HEK293 (cell line): ENCODE results near the gene R3HDM4.

ENCODE experiments used
- CTCF ChIA-PET: fragments of 350-600 bp; formaldehyde crosslinking; extraction: SDS; loops from one replicate; lab custom pipeline; 2021; ENCODE audit warnings: antibody characterized with exemption; lab: Yijun Ruan, JAX
- POLR2A ChIA-PET: fragments of 300-600 bp; formaldehyde crosslinking; extraction: SDS; loops from one replicate; lab custom pipeline; 2020; ENCODE audit warnings: antibody characterized with exemption, inconsistent platforms; lab: Yijun Ruan, JAX
- H3K27ac ChIP-seq: fragments of 200-500 bp; sonication (Bioruptor generic); 2 replicates; pipeline ENCODE4 v1.5.1; 2014; ENCODE audit warnings: low read depth, low read length, control low read depth, inconsistent platforms; ENCODE audit errors: extremely low read depth
- H3K36me3 ChIP-seq, 2 experiments: fragments of 200-500 bp in 1 of 2; sonication (Bioruptor generic) in 1 of 2; 1 replicate in 1 of 2; 2 replicates in 1 of 2; pipeline ENCODE4 v1.5.1; 2014 to 2017; ENCODE audit warnings: inconsistent platforms in 2 of 2, low read length in 2 of 2; ENCODE audit not compliant: control insufficient read depth in 2 of 2, insufficient read depth in 1 of 2
- H3K4me1 ChIP-seq: fragments of 200-500 bp; sonication (Bioruptor generic); 2 replicates; pipeline ENCODE4 v1.5.1; 2014; ENCODE audit warnings: mild to moderate bottlenecking, low read length, inconsistent platforms; ENCODE audit not compliant: control insufficient read depth, insufficient read depth
- H3K4me3 ChIP-seq: 2 replicates; pipeline ENCODE4 v1.5.1; 2011; ENCODE audit warnings: low read depth, mild to moderate bottlenecking, control low read depth, low read length, moderate library complexity
- H3K9me3 ChIP-seq: fragments of 200-500 bp; sonication (Bioruptor generic); 2 replicates; pipeline ENCODE4 v1.5.1; 2014; ENCODE audit warnings: low read depth, low read length, inconsistent platforms; ENCODE audit not compliant: control insufficient read depth, insufficient read depth
- GLI2 ChIP-seq: fragments of 450-650 bp; formaldehyde crosslinking; IDR thresholded peaks from 2 replicates; pipeline ENCODE4; 2017; ENCODE audit warnings: missing biosample characterization, missing genetic modification characterization, low read depth, borderline replicate concordance
- KLF8 ChIP-seq: fragments of 450-650 bp; formaldehyde crosslinking; IDR thresholded peaks from 2 replicates; pipeline ENCODE4 v1.5.1; 2016; ENCODE audit warnings: missing biosample characterization, missing genetic modification characterization
- MZF1 ChIP-seq: fragments of 450-650 bp; formaldehyde crosslinking; IDR thresholded peaks from 2 replicates; pipeline ENCODE4 v1.5.1; 2017; ENCODE audit warnings: missing biosample characterization, missing genetic modification characterization, borderline replicate concordance
- ZNF274 ChIP-seq, 2 experiments: fragments of 200-500 bp in 1 of 2; fragments of 450-650 bp in 1 of 2; sonication (Bioruptor generic) in 1 of 2; formaldehyde crosslinking in 1 of 2; IDR thresholded peaks; 2 replicates each; pipeline versions ENCODE4 v1.5.1 to v1.6.1; 2014 to 2016; ENCODE audit warnings: borderline replicate concordance in 1 of 2, inconsistent platforms in 1 of 2, low read length in 1 of 2, missing biosample characterization in 1 of 2, missing genetic modification characterization in 1 of 2
- ZNF530 ChIP-seq: fragments of 450-650 bp; formaldehyde crosslinking; IDR thresholded peaks from 2 replicates; pipeline ENCODE4 v1.5.1; 2016; ENCODE audit warnings: low read depth, missing biosample characterization, missing genetic modification characterization
- ZNF792 ChIP-seq: fragments of 450-650 bp; formaldehyde crosslinking; IDR thresholded peaks from 2 replicates; pipeline ENCODE4 v1.5.1; 2016; ENCODE audit warnings: missing biosample characterization, missing genetic modification characterization
- TF ChIP-seq, protein P1 (sequence below): fragments of 450-650 bp; formaldehyde crosslinking; IDR thresholded peaks from 2 replicates; pipeline ENCODE4 v1.5.1; 2016; ENCODE audit warnings: missing biosample characterization, missing genetic modification characterization
- TF ChIP-seq, protein P2 (sequence below): fragments of 450-650 bp; formaldehyde crosslinking; IDR thresholded peaks from 2 replicates; pipeline ENCODE4 v1.5.1; 2016; ENCODE audit warnings: missing biosample characterization, missing genetic modification characterization
- TF ChIP-seq, protein P3 (sequence below): fragments of 450-650 bp; formaldehyde crosslinking; IDR thresholded peaks from 2 replicates; pipeline ENCODE4 v1.5.1; 2016; ENCODE audit warnings: missing biosample characterization, missing genetic modification characterization
- TF ChIP-seq, protein P4 (sequence below): fragments of 450-650 bp; formaldehyde crosslinking; IDR thresholded peaks from 2 replicates; pipeline ENCODE4 v1.5.1; 2016; ENCODE audit warnings: missing biosample characterization, missing genetic modification characterization
- TF ChIP-seq, protein P5 (sequence below): IDR thresholded peaks from 2 replicates; pipeline ENCODE4 v1.6.1; 2011; ENCODE audit warnings: mild to moderate bottlenecking, low read depth, low read length, borderline replicate concordance
- TF ChIP-seq, protein P6 (sequence below): fragments of 450-650 bp; formaldehyde crosslinking; IDR thresholded peaks from 2 replicates; pipeline ENCODE4 v1.5.1; 2016; ENCODE audit warnings: missing biosample characterization, missing genetic modification characterization

Gene R3HDM4

DNA sequence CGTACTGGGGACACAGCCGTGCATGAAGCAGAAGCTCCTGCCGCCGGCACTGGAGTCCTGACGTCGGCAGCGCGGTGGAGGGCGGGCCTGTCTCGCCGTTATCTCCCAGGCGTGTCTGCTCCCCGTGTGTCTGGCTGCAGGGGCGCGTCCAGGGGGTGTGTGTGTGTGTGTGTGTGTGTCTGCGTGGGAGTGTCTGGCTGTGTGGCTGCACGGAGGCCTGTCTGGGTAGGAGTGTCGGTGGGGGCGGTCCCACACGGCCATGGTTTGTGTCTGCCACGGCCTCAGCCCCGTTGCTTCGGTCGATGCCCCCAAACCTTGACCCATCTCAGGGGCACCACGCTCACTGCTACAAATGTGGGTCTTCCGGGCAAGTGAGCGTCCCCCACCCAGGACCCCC lies 31.1 kb upstream of the R3HDM4 start (continued):
- TF ChIP-seq, protein P1, sequence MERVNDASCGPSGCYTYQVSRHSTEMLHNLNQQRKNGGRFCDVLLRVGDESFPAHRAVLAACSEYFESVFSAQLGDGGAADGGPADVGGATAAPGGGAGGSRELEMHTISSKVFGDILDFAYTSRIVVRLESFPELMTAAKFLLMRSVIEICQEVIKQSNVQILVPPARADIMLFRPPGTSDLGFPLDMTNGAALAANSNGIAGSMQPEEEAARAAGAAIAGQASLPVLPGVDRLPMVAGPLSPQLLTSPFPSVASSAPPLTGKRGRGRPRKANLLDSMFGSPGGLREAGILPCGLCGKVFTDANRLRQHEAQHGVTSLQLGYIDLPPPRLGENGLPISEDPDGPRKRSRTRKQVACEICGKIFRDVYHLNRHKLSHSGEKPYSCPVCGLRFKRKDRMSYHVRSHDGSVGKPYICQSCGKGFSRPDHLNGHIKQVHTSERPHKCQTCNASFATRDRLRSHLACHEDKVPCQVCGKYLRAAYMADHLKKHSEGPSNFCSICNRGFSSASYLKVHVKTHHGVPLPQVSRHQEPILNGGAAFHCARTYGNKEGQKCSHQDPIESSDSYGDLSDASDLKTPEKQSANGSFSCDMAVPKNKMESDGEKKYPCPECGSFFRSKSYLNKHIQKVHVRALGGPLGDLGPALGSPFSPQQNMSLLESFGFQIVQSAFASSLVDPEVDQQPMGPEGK (tag by site-specific recombination), result 0 out of 2 replicates have a peak, but pooled peaks have one; percentile 11
- TF ChIP-seq, protein P2, sequence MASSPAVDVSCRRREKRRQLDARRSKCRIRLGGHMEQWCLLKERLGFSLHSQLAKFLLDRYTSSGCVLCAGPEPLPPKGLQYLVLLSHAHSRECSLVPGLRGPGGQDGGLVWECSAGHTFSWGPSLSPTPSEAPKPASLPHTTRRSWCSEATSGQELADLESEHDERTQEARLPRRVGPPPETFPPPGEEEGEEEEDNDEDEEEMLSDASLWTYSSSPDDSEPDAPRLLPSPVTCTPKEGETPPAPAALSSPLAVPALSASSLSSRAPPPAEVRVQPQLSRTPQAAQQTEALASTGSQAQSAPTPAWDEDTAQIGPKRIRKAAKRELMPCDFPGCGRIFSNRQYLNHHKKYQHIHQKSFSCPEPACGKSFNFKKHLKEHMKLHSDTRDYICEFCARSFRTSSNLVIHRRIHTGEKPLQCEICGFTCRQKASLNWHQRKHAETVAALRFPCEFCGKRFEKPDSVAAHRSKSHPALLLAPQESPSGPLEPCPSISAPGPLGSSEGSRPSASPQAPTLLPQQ (tag by site-specific recombination), result no peak
- TF ChIP-seq, protein P3, sequence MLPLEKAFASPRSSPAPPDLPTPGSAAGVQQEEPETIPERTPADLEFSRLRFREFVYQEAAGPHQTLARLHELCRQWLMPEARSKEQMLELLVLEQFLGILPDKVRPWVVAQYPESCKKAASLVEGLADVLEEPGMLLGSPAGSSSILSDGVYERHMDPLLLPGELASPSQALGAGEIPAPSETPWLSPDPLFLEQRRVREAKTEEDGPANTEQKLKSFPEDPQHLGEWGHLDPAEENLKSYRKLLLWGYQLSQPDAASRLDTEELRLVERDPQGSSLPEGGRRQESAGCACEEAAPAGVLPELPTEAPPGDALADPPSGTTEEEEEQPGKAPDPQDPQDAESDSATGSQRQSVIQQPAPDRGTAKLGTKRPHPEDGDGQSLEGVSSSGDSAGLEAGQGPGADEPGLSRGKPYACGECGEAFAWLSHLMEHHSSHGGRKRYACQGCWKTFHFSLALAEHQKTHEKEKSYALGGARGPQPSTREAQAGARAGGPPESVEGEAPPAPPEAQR (tag by site-specific recombination), result no peak
- TF ChIP-seq, protein P4, sequence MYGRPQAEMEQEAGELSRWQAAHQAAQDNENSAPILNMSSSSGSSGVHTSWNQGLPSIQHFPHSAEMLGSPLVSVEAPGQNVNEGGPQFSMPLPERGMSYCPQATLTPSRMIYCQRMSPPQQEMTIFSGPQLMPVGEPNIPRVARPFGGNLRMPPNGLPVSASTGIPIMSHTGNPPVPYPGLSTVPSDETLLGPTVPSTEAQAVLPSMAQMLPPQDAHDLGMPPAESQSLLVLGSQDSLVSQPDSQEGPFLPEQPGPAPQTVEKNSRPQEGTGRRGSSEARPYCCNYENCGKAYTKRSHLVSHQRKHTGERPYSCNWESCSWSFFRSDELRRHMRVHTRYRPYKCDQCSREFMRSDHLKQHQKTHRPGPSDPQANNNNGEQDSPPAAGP, result peak; percentile 91
- TF ChIP-seq MZF1 (tag by site-specific recombination), result no peak
- no peak for TF ChIP-seq GLI2 (tag by site-specific recombination)
- TF ChIP-seq ZNF274 (IDR thresholded peaks at IDR 0.05; ENCODE audit: low read length), result no peak
- TF ChIP-seq ZNF274 (tag by site-specific recombination; IDR thresholded peaks at IDR 0.05; ENCODE audit: borderline replicate concordance), result no peak
- TF ChIP-seq, all 188 proteins: peak for 12

DNA sequence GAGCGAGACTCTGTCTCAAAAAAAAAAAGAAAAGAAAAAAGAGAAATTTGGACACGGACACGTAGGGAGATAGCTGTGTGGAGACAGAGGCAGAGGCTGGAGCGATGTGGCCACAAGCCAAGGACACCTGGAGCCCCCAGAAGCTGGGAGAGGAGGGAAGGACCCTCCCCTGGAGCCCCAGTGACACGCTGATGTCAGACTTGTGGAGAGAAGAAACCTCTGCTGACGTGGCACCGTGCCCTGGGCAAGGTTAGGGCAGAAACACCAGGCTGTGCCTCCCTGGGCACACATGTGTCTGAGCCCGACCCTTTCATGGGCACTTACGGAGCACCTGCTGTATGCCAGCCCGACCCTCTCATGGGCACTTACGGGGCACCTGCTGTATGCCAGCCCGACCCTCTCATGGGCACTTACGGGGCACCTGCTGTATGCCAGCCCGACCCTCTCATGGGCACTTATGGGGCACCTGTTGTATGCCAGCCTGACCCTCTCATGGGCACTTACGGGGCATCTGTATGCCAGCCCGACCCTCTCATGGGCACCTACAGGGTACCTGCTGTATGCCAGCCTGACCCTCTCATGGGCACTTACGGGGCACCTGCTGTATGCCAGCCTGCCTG lies 30.6 kb upstream of the R3HDM4 start:
- TF ChIP-seq KLF8 (tag by site-specific recombination), result 0 out of 2 replicates have a peak, but pooled peaks have one; percentile 20
- peak; percentile 78; the same call in 1 of the 2 replicates for TF ChIP-seq ZNF792 (tag by site-specific recombination)
- TF ChIP-seq, protein P5, sequence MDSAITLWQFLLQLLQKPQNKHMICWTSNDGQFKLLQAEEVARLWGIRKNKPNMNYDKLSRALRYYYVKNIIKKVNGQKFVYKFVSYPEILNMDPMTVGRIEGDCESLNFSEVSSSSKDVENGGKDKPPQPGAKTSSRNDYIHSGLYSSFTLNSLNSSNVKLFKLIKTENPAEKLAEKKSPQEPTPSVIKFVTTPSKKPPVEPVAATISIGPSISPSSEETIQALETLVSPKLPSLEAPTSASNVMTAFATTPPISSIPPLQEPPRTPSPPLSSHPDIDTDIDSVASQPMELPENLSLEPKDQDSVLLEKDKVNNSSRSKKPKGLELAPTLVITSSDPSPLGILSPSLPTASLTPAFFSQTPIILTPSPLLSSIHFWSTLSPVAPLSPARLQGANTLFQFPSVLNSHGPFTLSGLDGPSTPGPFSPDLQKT, result no peak
- TF ChIP-seq, protein P6, sequence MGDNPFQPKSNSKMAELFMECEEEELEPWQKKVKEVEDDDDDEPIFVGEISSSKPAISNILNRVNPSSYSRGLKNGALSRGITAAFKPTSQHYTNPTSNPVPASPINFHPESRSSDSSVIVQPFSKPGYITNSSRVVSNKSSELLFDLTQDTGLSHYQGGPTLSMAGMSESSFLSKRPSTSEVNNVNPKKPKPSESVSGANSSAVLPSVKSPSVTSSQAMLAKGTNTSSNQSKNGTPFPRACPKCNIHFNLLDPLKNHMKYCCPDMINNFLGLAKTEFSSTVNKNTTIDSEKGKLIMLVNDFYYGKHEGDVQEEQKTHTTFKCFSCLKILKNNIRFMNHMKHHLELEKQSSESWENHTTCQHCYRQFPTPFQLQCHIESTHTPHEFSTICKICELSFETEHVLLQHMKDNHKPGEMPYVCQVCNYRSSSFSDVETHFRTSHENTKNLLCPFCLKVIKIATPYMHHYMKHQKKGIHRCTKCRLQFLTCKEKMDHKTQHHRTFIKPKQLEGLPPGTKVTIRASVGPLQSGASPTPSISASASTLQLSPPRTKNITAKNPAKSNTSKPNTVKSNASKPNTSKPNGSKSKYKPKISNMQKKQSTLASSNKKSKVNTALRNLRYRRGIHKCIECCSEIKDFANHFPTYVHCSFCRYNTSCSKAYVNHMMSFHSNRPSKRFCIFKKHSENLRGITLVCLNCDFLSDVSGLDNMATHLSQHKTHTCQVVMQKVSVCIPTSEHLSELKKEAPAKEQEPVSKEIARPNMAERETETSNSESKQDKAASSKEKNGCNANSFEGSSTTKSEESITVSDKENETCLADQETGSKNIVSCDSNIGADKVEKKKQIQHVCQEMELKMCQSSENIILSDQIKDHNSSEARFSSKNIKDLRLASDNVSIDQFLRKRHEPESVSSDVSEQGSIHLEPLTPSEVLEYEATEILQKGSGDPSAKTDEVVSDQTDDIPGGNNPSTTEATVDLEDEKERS (tag by site-specific recombination), result 0 out of 2 replicates have a peak, but pooled peaks have one; percentile 57
- no peak for TF ChIP-seq ZNF530
- CTCF ChIA-PET, result interaction anchor here (1.1 to 1.8 kb wide), 2 partner anchors 16 to 27 kb away, joined by 3 to 4 read pairs; no protein-coding TSS in a partner anchor
- POLR2A ChIA-PET, result no interaction called here

More for the DNA sequence above, 30.6 kb upstream of the R3HDM4 start:
- Histone ChIP-seq H3K4me1 (no peaks in the 10 kb centered on the region), H3K36me3 (peaks cover 0 to 37% of the 10 kb centered on the region in 2 experiments; a peak in 1 of 3 replicates), H3K27ac (no peak overlapping the region), H3K9me3 (no peaks in the 10 kb centered on the region), H3K4me3 (no peak overlapping the region)
